CD8-positive, alpha-beta memory T cell (primary cell): Measurements from ENCODE around the gene DNAH8. TPM values are rescaled to one million over a fixed set of nuclear protein-coding genes. Genes with fewer than 3 reads are reported as not detected.

Experiments used
- CTCF ChIA-PET: fragments of 350-600 bp; sonication (Branson Sonifier 250); formaldehyde crosslinking; loops from one replicate; lab custom pipeline; 2021; ENCODE audit warnings: antibody characterized with exemption; lab: Charles Lee
- POLR2A ChIA-PET: fragments of 350-600 bp; sonication (Branson Sonifier 250); formaldehyde crosslinking; loops from one replicate; lab custom pipeline; 2021; ENCODE audit warnings: antibody characterized with exemption; lab: Charles Lee
- DNase-seq, 5 donors: peaks; one replicate each; pipeline versions ENCODE4 v3.0.0 to v3.0.0-alpha.2; 2020 to 2022; ENCODE audit warnings: mixed read lengths in 1 of 5
- H3K27ac ChIP-seq: one replicate; pipeline ENCODE4 v1.7.0; 2013; ENCODE audit warnings: low read depth, mild to moderate bottlenecking, low read length, moderate library complexity
- H3K27me3 ChIP-seq: 2 replicates; pipeline ENCODE4 v1.7.0; 2013; ENCODE audit warnings: low read length, mild to moderate bottlenecking; ENCODE audit not compliant: insufficient read depth, poor library complexity, severe bottlenecking
- H3K36me3 ChIP-seq: 2 replicates; pipeline ENCODE4 v1.7.0; 2013; ENCODE audit warnings: mild to moderate bottlenecking, low read length, moderate library complexity; ENCODE audit not compliant: insufficient read depth
- H3K4me1 ChIP-seq: 2 replicates; pipeline ENCODE4 v1.7.0; 2013; ENCODE audit warnings: mild to moderate bottlenecking, low read length, moderate library complexity; ENCODE audit not compliant: insufficient read depth
- H3K4me3 ChIP-seq: 2 replicates; pipeline ENCODE4 v1.7.0; 2013; ENCODE audit warnings: mild to moderate bottlenecking, low read length
- H3K9me3 ChIP-seq: 2 replicates; pipeline ENCODE4 v1.7.0; 2013; ENCODE audit warnings: mild to moderate bottlenecking, low read length
- H3K27ac Mint-ChIP-seq, 8 donors: one replicate each; pipeline ENCODE4 v1.8.0; 2020 to 2021; ENCODE audit warnings: mixed read lengths in 8 of 8, mild to moderate bottlenecking in 6 of 8, inconsistent platforms in 3 of 8, moderate library complexity in 3 of 8
- H3K27me3 Mint-ChIP-seq, 2 donors: one replicate each; pipeline ENCODE4 v1.8.0; 2020 to 2021; ENCODE audit warnings: mixed read lengths in 2 of 2, mild to moderate bottlenecking in 1 of 2, moderate library complexity in 1 of 2
- H3K36me3 Mint-ChIP-seq, 3 donors: one replicate each; pipeline ENCODE4 v1.8.0; 2020 to 2021; ENCODE audit warnings: mixed read lengths in 3 of 3, inconsistent platforms in 1 of 3, mild to moderate bottlenecking in 1 of 3
- H3K4me1 Mint-ChIP-seq, 3 donors: one replicate each; pipeline ENCODE4 v1.8.0; 2020 to 2021; ENCODE audit warnings: mixed read lengths in 3 of 3, inconsistent platforms in 1 of 3, mild to moderate bottlenecking in 1 of 3
- H3K4me3 Mint-ChIP-seq, 7 donors: one replicate each; pipeline ENCODE4 v1.8.0; 2020 to 2021; ENCODE audit warnings: mixed read lengths in 7 of 7, mild to moderate bottlenecking in 6 of 7, moderate library complexity in 4 of 7, inconsistent platforms in 2 of 7
- H3K9me3 Mint-ChIP-seq, 5 donors: one replicate each; pipeline ENCODE4 v1.8.0; 2020 to 2022; ENCODE audit warnings: mixed read lengths in 5 of 5, mild to moderate bottlenecking in 3 of 5, moderate library complexity in 2 of 5, inconsistent platforms in 1 of 5
- polyA plus RNA-seq: library from polyadenylated mRNA; unstranded; fragments of 300-500 nt; fragmentation: Illumina TruSeq; gene quantifications from one replicate; pipeline ENCODE4 v1.2.3, GENCODE V29; 2021
- total RNA-seq, 2 experiments: library from RNA; stranded (reverse); gene quantifications; one replicate each; pipeline ENCODE4 v1.2.3, GENCODE V29; 2021

Gene DNAH8
- total and polyA plus RNA-seq, 3 experiments from 2014 or later = 0.11 to 0.20 TPM; not detected in 1

DNA sequence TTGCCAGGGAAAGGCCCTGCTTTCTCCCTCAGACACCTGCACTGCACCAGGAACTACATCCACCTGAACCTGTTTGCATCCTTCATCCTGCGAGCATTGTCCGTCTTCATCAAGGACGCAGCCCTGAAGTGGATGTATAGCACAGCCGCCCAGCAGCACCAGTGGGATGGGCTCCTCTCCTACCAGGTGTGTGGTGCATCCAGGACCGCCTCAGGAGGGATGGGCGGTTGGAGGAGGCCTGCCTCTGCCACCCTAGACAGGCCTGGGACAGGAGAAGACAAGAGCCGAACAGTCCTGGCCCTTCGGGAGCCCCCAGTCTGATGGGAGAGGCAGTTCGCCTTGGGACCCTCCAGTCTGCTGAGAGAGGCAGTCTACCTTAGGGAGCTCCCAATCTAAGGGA, 357.7 kb downstream of the DNAH8 start:
- H3K27me3 Mint-ChIP-seq = peaks cover 0 to 20% of the 10 kb centered on the region in 2 donors
- H3K27ac Mint-ChIP-seq = no peak overlapping the region
- no peaks in the 10 kb centered on the region for H3K36me3 ChIP-seq
- ChIA-PET POLR2A (no interaction called here), CTCF (no interaction called here)
- no peaks in the 10 kb centered on the region for H3K4me1 ChIP-seq
- no peak for DNase-seq
- H3K4me3 ChIP-seq = no peak overlapping the region
- no peaks in the 10 kb centered on the region for H3K27me3 ChIP-seq
- no peak overlapping the region for H3K4me3 Mint-ChIP-seq
- H3K9me3 ChIP-seq = no peaks in the 10 kb centered on the region
- H3K36me3 Mint-ChIP-seq = no peaks in the 10 kb centered on the region
- no peaks in the 10 kb centered on the region for H3K9me3 Mint-ChIP-seq
- H3K27ac ChIP-seq = no peak overlapping the region
- H3K4me1 Mint-ChIP-seq = no peaks in the 10 kb centered on the region

- CTCF ChIA-PET = no interaction called here
- H3K36me3 Mint-ChIP-seq = no peaks in the 10 kb centered on the region
- no peak overlapping the region for H3K4me3 Mint-ChIP-seq
- H3K27ac ChIP-seq = no peak overlapping the region
- H3K4me1 Mint-ChIP-seq = no peaks in the 10 kb centered on the region
- DNase-seq = no peak
- no peaks in the 10 kb centered on the region for H3K4me1 ChIP-seq
- H3K27ac Mint-ChIP-seq = no peak overlapping the region
- POLR2A ChIA-PET = no interaction called here
- H3K9me3 Mint-ChIP-seq = no peaks in the 10 kb centered on the region
- no peaks in the 10 kb centered on the region for H3K27me3 ChIP-seq
- no peaks in the 10 kb centered on the region for H3K36me3 ChIP-seq
- no peak overlapping the region for H3K4me3 ChIP-seq
- no peaks in the 10 kb centered on the region for H3K9me3 ChIP-seq
- peaks cover 1 to 20% of the 10 kb centered on the region in 2 donors for H3K27me3 Mint-ChIP-seq
These were observed 358.6 kb downstream of the DNAH8 start for GRCh38 chr6:39073471-39074355.

DNA sequence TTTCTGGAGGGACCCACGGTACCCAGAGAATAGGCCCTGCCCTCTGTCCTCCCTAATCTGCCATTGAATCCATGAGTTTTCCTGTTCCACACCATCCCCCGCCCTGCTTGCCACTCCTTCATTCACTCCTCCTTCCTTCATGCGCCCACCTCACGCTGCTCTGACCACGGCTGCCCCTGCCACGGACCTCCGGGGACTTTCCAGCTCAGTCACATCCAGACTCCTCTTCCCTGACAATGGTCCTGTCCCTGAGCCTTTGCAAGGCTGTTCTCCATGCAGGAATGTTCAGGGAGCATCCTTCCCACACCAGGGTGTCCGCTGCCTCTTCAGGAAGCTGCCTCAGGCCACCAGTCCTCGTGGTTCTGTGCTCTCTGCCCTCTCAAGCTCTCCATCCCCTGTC, 359.4 kb downstream of the DNAH8 start:
- CTCF ChIA-PET = no interaction called here
- Mint-ChIP-seq H3K27ac (no peak overlapping the region), H3K4me1 (no peaks in the 10 kb centered on the region), H3K27me3 (peaks cover 1 to 20% of the 10 kb centered on the region in 2 donors), H3K36me3 (no peaks in the 10 kb centered on the region), H3K9me3 (no peaks in the 10 kb centered on the region), H3K4me3 (peak overlapping the region in 1 of 7 donors; percentile 36)
- Histone ChIP-seq H3K4me1 (no peaks in the 10 kb centered on the region), H3K27me3 (no peaks in the 10 kb centered on the region), H3K27ac (no peak overlapping the region), H3K4me3 (no peak overlapping the region), H3K36me3 (no peaks in the 10 kb centered on the region), H3K9me3 (no peaks in the 10 kb centered on the region)
- POLR2A ChIA-PET = no interaction called here
- DNase-seq = no peak

GRCh38 chr6:39075010-39075686, 360.0 kb downstream of the DNAH8 start:
- Histone ChIP-seq H3K9me3 (no peaks in the 10 kb centered on the region), H3K27ac (no peak overlapping the region), H3K4me1 (no peaks in the 10 kb centered on the region), H3K4me3 (no peak overlapping the region), H3K36me3 (no peaks in the 10 kb centered on the region), H3K27me3 (no peaks in the 10 kb centered on the region)
- CTCF ChIA-PET = no interaction called here
- no peaks in the 10 kb centered on the region for H3K4me1 Mint-ChIP-seq
- POLR2A ChIA-PET = no interaction called here
- H3K27ac Mint-ChIP-seq = peak overlapping the region in 1 of 8 donors; percentile 35
- H3K36me3 Mint-ChIP-seq = no peaks in the 10 kb centered on the region
- no peaks in the 10 kb centered on the region for H3K9me3 Mint-ChIP-seq
- H3K27me3 Mint-ChIP-seq = peaks cover 1 to 13% of the 10 kb centered on the region in 2 donors
- H3K4me3 Mint-ChIP-seq = no peak overlapping the region
- DNase-seq = no peak

DNA sequence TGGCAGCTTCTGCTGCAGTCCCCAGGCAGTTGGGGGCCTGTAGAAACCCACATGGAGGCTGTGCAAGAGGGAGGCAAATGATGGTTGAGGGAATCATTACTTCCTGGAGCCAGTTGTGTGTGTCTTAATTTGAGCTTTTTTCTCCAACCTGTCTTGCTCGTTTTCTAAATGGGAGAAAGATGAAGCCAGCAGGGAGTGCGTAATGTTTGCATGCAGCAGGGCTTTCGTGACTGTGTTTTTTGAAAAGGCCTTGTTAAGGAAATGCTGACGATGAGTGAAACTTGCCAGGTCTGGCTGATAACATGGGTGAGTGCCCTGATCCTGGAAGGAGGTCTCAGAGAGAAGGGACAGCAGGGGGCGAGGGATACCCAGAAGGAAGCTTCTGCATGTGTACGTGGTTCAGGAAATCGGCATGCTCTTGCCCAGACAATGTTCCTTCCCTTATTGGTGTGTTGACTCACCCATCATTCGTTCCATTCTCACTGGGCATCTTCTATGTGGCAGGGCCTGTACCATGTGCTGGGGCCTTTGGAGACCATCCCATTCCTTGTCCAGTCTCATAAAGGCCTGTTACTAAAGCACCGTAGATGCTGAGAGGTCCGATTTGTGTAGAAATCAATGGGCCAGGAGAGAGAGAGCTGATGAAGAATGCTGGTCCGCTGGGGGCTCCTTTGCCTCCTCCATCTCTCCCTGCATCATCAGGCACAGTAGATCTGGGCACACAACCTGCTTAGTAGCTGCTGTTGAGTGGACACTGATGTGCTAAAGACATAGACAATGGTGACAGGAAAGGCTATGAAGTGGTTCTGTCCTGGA, 360.9 kb downstream of the DNAH8 start:
- Histone ChIP-seq H3K9me3 (no peaks in the 10 kb centered on the region), H3K4me1 (no peaks in the 10 kb centered on the region), H3K27ac (no peak overlapping the region), H3K36me3 (no peaks in the 10 kb centered on the region), H3K27me3 (no peaks in the 10 kb centered on the region), H3K4me3 (no peak overlapping the region)
- DNase-seq = no peak
- no peak overlapping the region for H3K27ac Mint-ChIP-seq
- H3K36me3 Mint-ChIP-seq = no peaks in the 10 kb centered on the region
- ChIA-PET POLR2A (no interaction called here), CTCF (no interaction called here)
- H3K9me3 Mint-ChIP-seq = no peaks in the 10 kb centered on the region
- H3K4me3 Mint-ChIP-seq = no peak overlapping the region
- no peaks in the 10 kb centered on the region for H3K4me1 Mint-ChIP-seq
- peaks cover 1 to 8% of the 10 kb centered on the region in 2 donors for H3K27me3 Mint-ChIP-seq

DNA sequence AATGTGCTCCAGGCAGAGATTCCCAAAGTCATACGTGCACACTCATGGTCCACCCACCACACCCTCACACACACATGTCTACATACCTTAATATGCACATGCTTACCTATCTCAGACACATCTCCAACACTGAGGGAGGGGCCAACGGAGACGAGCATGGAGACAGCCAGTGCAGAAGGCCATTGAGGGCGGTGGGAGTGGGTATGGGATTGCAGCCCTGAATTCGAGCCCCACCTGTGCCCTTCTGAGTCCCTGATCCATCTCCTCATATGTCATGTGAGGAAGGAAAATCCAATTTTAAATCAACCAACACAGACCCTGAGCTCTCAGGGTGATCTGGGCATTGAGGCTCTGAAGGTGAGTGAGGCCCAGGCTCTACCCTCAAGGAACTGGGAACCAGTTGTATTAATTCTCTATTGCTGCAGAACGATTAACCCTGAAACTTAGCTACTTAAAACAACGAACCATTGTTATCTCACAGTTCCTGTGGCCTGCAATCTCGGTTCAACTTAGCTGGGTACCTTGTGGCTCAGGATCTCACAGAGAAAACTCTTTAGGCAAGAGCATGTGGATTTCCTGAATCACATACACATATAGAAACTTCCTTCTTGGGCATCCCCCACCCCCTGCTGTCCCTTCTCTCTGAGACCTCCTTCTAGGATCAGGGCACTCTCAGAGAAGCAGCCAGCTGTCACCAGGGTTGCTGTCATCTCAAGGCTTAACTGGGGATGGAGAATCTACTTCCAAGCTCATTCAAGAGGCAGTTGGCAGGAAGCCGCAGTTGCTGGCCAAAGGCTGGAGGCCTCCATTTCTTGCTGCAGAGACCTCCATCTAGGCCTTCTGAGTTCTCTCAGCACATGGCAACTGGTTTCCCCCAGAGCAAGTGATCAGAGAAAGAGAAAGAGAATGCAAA, 361.8 kb downstream of the DNAH8 start:
- H3K9me3 Mint-ChIP-seq = no peaks in the 10 kb centered on the region
- H3K4me3 Mint-ChIP-seq = no peak overlapping the region
- H3K27ac Mint-ChIP-seq = peak overlapping the region in 1 of 8 donors; percentile 65
- H3K9me3 ChIP-seq = no peaks in the 10 kb centered on the region
- H3K27ac ChIP-seq = no peak overlapping the region
- peaks cover 1 to 4% of the 10 kb centered on the region in 2 donors for H3K27me3 Mint-ChIP-seq
- H3K36me3 ChIP-seq = no peaks in the 10 kb centered on the region
- no peak for DNase-seq
- ChIA-PET CTCF (interaction anchor here (1.0 kb wide), 1 partner anchor 9 kb away, joined by 3 read pairs; no protein-coding TSS in a partner anchor), POLR2A (no interaction called here)
- H3K4me3 ChIP-seq = no peak overlapping the region
- no peaks in the 10 kb centered on the region for H3K36me3 Mint-ChIP-seq
- no peaks in the 10 kb centered on the region for H3K27me3 ChIP-seq
- no peaks in the 10 kb centered on the region for H3K4me1 Mint-ChIP-seq
- H3K4me1 ChIP-seq = no peaks in the 10 kb centered on the region

GRCh38 chr6:39077882-39078594, 362.9 kb downstream of the DNAH8 start:
- H3K9me3 ChIP-seq = no peaks in the 10 kb centered on the region
- H3K9me3 Mint-ChIP-seq = no peaks in the 10 kb centered on the region
- DNase-seq = no peak
- no peaks in the 10 kb centered on the region for H3K4me1 ChIP-seq
- H3K27me3 ChIP-seq = no peaks in the 10 kb centered on the region
- H3K4me3 Mint-ChIP-seq = no peak overlapping the region
- H3K36me3 Mint-ChIP-seq = no peaks in the 10 kb centered on the region
- H3K36me3 ChIP-seq = no peaks in the 10 kb centered on the region
- no peak overlapping the region for H3K4me3 ChIP-seq
- H3K27ac Mint-ChIP-seq = peak overlapping the region in 1 of 8 donors; percentile 78
- no peaks in the 10 kb centered on the region for H3K4me1 Mint-ChIP-seq
- ChIA-PET POLR2A (no interaction called here), CTCF (interaction anchor here (1.0 kb wide), 1 partner anchor 11 kb away, joined by 3 read pairs; no protein-coding TSS in a partner anchor)
- peaks cover 0 to 1% of the 10 kb centered on the region in 2 donors for H3K27me3 Mint-ChIP-seq
- H3K27ac ChIP-seq = no peak overlapping the region
